ENCODE measurements around the gene SHB. TPM values are rescaled to one million over a fixed set of nuclear protein-coding genes. Genes with fewer than 3 reads are reported as not detected.

SHB gene
- total RNA-seq, 1 donor from 2014 or later = 20.9 TPM

GRCh38 chr9:37909326-37909725 is 159.7 kb downstream of the SHB start:
- intact Hi-C loops (cut with DNase I) = loop anchor here (10.0 kb wide), 2 partner anchors 125 to 505 kb away; partner anchors contain the start of gene EXOSC3
- TF ChIP-seq POLR2AphosphoS5 (IDR thresholded peaks at IDR 0.05; ENCODE audit: insufficient read depth in 1 of 2, low read depth in 1 of 2) (no peak), POLR2A (IDR thresholded peaks at IDR 0.05) (no peak), CTCF (IDR thresholded peaks at IDR 0.05) (no peak)
- Histone ChIP-seq H3K4me3 (no peak overlapping the region), H3K9me3 (no peaks in the 10 kb centered on the region), H3K36me3 (no peaks in the 10 kb centered on the region), H3K27me3 (no peaks in the 10 kb centered on the region), H3K27ac (no peak overlapping the region), H3K4me1 (peaks cover 13% of the 10 kb centered on the region)
- peak; percentile 40 to 60 for DNase-seq (ENCODE audit: extremely low spot score in 2 of 2)

GRCh38 chr9:37908698-37909186 is 160.3 kb downstream of the SHB start:
- intact Hi-C loops (cut with DNase I) = loop anchor here (10.0 kb wide), 2 partner anchors 124 to 506 kb away; partner anchors contain the start of gene EXOSC3
- Histone ChIP-seq H3K27ac (no peak overlapping the region), H3K36me3 (no peaks in the 10 kb centered on the region), H3K9me3 (no peaks in the 10 kb centered on the region), H3K27me3 (no peaks in the 10 kb centered on the region), H3K4me1 (peaks cover 13% of the 10 kb centered on the region), H3K4me3 (no peak overlapping the region)
- DNase-seq (ENCODE audit: extremely low spot score in 2 of 2) = peak; percentile 22 to 72
- TF ChIP-seq POLR2AphosphoS5 (IDR thresholded peaks at IDR 0.05; ENCODE audit: insufficient read depth in 1 of 2, low read depth in 1 of 2) (no peak), POLR2A (IDR thresholded peaks at IDR 0.05) (no peak), CTCF (IDR thresholded peaks at IDR 0.05) (no peak)

GRCh38 chr9:37908283-37908682 is 160.7 kb downstream of the SHB start:
- Histone ChIP-seq H3K36me3 (no peaks in the 10 kb centered on the region), H3K9me3 (no peaks in the 10 kb centered on the region), H3K27me3 (no peaks in the 10 kb centered on the region), H3K4me1 (peaks cover 12% of the 10 kb centered on the region), H3K27ac (no peak overlapping the region), H3K4me3 (no peak overlapping the region)
- TF ChIP-seq CTCF (IDR thresholded peaks at IDR 0.05) (no peak), POLR2A (IDR thresholded peaks at IDR 0.05) (no peak), POLR2AphosphoS5 (IDR thresholded peaks at IDR 0.05; ENCODE audit: insufficient read depth in 1 of 2, low read depth in 1 of 2) (no peak)
- peak in 1 of 2 donors; percentile 6 for DNase-seq (ENCODE audit: extremely low spot score in 2 of 2)
- intact Hi-C loops (cut with DNase I) = loop anchor here (10.0 kb wide), 2 partner anchors 123 to 507 kb away; partner anchors contain the start of gene EXOSC3

GRCh38 chr9:37906312-37907239 is 162.5 kb downstream of the SHB start:
- no peaks in the 10 kb centered on the region for H3K27me3 ChIP-seq
- no peaks in the 10 kb centered on the region for H3K36me3 ChIP-seq
- intact Hi-C loops (cut with DNase I) = loop anchor here (10.0 kb wide), 2 partner anchors 122 to 508 kb away; partner anchors contain the start of gene EXOSC3
- H3K27ac ChIP-seq = no peak overlapping the region
- H3K4me1 ChIP-seq = peaks cover 27% of the 10 kb centered on the region
- TF ChIP-seq POLR2AphosphoS5 (IDR thresholded peaks at IDR 0.05; ENCODE audit: insufficient read depth in 1 of 2, low read depth in 1 of 2) (no peak), POLR2A (IDR thresholded peaks at IDR 0.05) (no peak), CTCF (IDR thresholded peaks at IDR 0.05) (no peak)
- H3K9me3 ChIP-seq = no peaks in the 10 kb centered on the region
- peak in 1 of 2 donors; percentile 65 for DNase-seq (ENCODE audit: extremely low spot score in 2 of 2)
- H3K4me3 ChIP-seq = no peak overlapping the region
